Stomach (tissue), 4 donors: ENCODE measurements around the gene DLG2.

Experiments used
- EP300 ChIP-seq: sonication (generic); formaldehyde crosslinking; IDR thresholded peaks from one replicate; pipeline ENCODE4 v1.6.1; 2017; ENCODE audit warnings: antibody characterized with exemption
- POLR2A ChIP-seq, 4 donors: fragments of 450-650 bp; IDR thresholded peaks; one replicate each; pipeline ENCODE4 v1.6.1; 2016; ENCODE audit warnings: antibody characterized with exemption in 4 of 4, control low read depth in 2 of 4, mild to moderate bottlenecking in 1 of 4, moderate library complexity in 1 of 4
- TF ChIP-seq, protein P1 (sequence below), 7 experiments: fragments of 450-650 bp in 4 of 7; fragments of 200-600 bp in 3 of 7; sonication (generic) in 3 of 7; IDR thresholded peaks; one replicate each; pipeline ENCODE4 v1.5.1; 2016 to 2019; ENCODE audit warnings: antibody characterized with exemption in 7 of 7, control low read depth in 2 of 7, mild to moderate bottlenecking in 1 of 7

DNA sequence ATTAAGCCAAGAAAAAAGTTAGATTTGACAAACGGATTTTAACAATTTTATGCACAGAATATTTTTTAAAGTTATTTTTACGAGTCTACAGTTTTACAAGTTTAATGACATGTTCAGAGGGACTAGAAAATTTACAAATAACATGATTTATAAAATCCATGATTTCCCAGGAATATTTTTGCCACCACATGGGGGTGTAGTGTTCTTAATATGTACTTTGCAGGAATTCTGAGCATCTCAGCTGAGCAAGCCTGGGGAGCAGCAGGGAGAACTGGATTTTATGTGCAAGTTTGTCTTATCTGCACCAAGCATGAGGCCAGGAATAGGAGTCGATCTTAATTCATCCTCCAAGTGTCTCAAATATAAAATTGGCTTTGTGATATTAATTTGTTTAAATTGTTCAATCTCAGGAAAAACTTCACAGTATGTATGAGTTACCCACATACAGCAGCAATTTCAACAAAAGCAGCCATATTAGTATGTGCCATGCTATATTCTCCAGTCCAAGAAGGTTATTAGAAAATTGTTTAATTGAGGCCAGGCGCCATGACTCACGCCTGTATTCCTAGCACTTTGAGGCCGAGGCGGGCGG, 826.3 kb downstream of the DLG2 start:
- TF ChIP-seq, protein P1, sequence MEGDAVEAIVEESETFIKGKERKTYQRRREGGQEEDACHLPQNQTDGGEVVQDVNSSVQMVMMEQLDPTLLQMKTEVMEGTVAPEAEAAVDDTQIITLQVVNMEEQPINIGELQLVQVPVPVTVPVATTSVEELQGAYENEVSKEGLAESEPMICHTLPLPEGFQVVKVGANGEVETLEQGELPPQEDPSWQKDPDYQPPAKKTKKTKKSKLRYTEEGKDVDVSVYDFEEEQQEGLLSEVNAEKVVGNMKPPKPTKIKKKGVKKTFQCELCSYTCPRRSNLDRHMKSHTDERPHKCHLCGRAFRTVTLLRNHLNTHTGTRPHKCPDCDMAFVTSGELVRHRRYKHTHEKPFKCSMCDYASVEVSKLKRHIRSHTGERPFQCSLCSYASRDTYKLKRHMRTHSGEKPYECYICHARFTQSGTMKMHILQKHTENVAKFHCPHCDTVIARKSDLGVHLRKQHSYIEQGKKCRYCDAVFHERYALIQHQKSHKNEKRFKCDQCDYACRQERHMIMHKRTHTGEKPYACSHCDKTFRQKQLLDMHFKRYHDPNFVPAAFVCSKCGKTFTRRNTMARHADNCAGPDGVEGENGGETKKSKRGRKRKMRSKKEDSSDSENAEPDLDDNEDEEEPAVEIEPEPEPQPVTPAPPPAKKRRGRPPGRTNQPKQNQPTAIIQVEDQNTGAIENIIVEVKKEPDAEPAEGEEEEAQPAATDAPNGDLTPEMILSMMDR (IDR thresholded peaks at IDR 0.05) = no peak
- TF ChIP-seq POLR2A (IDR thresholded peaks at IDR 0.05) = no peak
- no peak for TF ChIP-seq EP300
